PC-9 (cell line): ENCODE results near the gene PXDN.

ENCODE experiments used
- EZH2 ChIP-seq: fragments of 200-600 bp; sonication (generic); IDR thresholded peaks from 2 replicates; pipeline ENCODE4 v1.8.0; 2017; ENCODE audit warnings: antibody characterized with exemption, low read depth
- TF ChIP-seq, protein P1 (sequence below): fragments of 200-600 bp; sonication (generic); conservative IDR thresholded peaks from 2 replicates; pipeline ENCODE4 v1.6.1; 2017; ENCODE audit warnings: mixed run types, antibody characterized with exemption, mild to moderate bottlenecking, moderate library complexity

DNA sequence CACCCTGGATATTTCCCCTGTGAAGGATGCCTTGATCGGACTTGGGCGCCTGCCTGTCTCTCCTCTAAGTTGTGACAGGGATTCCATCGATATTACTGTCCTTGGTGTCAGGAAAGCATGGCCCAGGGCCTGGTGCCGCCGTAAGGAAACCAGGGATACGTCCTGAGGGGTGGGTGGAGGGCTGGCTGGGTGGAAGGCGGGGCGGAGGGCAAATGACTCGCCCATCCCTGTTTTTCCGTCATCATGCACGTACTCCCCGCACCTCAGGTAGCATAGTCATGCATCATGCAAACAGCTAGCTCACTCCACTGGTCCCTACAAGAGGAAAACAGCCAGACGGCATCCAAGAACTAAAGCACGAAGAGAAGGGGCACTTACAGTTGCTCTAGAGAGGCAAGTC, 57.1 kb downstream of the PXDN start:
- TF ChIP-seq, protein P1, sequence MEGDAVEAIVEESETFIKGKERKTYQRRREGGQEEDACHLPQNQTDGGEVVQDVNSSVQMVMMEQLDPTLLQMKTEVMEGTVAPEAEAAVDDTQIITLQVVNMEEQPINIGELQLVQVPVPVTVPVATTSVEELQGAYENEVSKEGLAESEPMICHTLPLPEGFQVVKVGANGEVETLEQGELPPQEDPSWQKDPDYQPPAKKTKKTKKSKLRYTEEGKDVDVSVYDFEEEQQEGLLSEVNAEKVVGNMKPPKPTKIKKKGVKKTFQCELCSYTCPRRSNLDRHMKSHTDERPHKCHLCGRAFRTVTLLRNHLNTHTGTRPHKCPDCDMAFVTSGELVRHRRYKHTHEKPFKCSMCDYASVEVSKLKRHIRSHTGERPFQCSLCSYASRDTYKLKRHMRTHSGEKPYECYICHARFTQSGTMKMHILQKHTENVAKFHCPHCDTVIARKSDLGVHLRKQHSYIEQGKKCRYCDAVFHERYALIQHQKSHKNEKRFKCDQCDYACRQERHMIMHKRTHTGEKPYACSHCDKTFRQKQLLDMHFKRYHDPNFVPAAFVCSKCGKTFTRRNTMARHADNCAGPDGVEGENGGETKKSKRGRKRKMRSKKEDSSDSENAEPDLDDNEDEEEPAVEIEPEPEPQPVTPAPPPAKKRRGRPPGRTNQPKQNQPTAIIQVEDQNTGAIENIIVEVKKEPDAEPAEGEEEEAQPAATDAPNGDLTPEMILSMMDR, result no peak
- TF ChIP-seq EZH2, result no peak
